Middle frontal gyrus (tissue), 1 donor: ENCODE data around the gene AGPAT4.

ENCODE experiments used
- DNase-seq: peaks from one replicate; pipeline ENCODE4 v3.0.0-alpha.2; 2015; ENCODE audit warnings: low spot score; ENCODE audit errors: extremely low spot score

Gene AGPAT4

DNA sequence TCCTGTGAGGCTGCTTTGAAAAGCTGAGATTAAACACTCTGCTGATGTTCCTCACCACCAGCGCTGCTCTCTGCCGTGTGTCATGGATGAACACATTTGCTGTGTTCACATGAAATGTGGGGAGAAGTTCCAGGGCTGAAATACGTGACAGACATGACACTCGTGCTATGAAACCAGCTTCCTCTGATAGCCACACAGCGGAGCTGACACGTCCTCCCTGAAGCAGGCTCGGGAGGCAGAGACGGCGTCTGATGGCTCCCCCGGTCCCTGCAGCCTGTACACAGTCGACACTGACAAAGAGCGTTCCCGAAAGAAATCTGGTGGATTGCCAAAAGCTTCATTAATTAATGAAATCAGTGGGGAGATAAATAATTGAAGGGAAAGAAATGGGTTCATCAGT is 17.5 kb downstream of the AGPAT4 start:
- DNase-seq = no peak

DNA sequence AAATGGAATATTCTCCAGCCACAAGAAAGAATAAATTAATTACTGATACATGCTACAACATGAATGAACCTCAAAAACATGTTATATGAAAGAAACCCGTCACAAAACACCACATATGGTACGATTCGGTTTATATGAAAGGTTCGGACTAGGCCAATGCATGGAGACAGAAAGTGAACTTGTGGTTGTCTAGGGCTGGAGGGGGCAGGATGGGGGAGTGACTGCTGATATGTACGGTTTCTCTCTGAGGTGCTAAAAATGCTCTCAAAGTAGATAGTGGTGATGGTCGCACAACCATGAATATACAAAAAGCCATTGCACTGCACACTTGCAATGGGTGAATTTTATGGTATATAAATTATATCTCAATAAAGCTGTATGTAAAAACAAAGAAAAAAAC is 18.3 kb downstream of the AGPAT4 start:
- DNase-seq = no peak

DNA sequence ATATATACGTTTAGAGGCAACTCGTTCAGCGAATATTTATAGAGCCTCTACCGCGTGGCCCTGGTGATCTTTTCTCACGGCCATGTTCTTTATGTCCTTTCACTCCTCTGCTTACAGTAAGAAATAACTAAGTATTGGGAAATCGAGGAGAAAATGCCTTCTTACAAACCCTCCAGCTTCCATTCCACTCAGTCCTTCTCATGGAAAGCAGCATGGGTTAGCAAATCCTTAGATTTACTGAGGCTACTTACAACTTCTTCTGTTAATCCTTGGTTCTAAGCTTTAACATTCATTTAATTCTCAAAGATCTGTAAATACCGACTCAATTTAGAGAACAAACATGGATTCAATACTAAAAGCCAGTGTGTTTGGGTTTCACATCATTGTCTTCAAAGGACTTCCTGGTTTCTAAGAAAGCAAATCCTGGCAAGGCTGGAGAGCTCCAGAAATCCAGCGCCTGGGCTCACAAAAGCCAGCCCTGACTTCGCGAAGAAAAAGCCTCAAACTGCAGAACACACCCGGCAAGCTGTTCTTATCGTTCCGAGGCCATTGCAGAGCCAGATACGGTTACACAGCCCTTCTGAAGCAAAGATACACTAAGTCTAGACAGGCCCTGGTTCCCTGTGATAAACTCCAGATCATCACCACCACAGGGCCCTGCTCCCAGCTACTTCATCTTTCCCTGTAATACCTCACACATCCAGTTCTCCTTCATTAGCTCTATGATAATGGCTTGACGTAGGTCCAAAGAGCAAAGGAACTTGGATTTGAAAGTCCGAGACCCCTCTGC is 19.2 kb downstream of the AGPAT4 start:
- DNase-seq = no peak

DNA sequence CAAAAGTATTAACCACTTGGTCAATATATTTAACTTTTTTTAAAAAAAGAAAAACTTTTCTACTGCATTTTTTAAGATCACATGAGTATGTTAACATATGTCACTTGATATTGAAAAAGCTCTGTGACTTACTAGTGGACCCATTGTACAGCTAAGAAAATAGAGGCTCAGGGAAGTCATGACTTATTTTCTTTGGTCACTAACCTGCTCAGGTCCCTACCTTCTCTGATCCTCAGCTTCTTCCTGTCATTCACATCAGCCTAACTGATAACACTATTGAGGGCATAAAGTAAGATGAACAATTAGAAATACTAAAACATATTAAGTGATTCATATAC is 19.8 kb downstream of the AGPAT4 start:
- no peak for DNase-seq

DNA sequence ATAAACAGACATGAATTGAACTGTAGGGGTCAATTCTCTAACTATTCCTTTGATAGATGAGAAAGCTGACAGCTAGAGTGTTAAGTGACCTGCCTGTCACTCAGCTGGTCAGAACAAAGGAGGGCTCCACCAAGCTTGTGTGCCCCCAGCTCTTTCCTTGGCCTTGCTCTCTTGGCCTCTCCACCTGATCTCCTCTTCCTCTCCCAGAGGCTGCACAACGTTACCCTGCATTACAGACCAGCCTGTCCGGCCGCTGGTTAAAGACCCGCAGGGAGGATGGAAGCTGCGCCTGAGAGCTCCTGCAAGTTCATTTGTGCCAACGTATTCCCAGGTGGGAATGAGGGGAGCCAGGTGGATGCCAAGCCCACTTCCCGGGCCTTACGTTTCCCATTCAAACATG is 22.5 kb downstream of the AGPAT4 start:
- DNase-seq = no peak

DNA sequence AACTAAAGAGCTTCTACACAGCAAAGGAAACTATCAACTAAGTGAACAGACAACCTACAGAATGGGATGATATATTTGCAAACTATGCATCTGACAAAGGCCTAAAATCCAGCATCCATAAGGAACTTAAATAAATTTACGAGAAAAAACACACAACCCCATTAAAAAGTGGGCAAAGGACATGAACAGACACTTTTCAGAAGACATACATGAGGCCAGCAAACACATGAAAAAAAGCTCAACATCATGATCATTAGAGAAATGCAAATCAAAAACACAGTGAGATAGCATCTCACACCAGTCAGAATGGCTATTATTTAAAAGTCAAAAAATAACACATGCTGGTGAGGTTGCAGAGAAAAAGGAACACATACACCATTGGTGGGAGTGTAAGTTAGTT is 24.5 kb downstream of the AGPAT4 start:
- no peak for DNase-seq

DNA sequence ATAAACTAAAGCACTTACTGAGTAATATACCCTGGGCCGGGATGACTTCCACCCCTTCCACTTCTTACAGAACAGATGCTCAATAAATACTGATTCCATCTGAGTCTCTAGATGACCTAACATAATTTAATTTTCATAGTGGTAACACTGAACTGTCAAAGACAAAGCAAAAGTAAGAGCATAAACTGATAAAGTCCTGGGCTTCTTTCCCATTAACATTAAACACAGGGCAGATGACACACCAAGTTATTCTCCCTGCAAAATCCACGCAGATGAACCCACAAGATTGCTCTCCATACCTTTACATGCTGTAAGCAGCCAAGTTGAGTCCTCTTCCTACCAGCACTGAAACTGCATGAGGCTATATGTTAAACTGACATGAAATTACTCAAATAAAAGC is 27.1 kb downstream of the AGPAT4 start:
- no peak for DNase-seq

DNA sequence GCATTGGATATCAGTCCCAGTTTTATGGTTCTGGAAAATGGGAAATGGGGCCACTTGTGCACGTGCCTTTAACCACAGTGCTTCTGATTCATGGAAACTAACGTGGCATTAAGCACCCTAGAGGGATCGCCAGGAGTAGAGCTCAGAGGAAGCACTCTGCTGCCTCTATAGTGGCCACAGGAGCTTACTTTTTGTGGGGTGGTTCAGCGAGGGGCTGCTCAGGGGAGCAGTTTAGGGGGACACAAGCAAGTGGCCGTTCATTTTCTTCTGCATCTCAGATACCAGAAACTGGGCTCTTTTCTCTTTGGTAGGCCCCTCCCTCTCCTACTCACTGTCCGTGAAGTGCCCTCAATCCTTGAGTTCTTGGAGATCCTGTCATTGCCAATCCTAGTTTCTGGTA is 28.5 kb downstream of the AGPAT4 start:
- DNase-seq = no peak

DNA sequence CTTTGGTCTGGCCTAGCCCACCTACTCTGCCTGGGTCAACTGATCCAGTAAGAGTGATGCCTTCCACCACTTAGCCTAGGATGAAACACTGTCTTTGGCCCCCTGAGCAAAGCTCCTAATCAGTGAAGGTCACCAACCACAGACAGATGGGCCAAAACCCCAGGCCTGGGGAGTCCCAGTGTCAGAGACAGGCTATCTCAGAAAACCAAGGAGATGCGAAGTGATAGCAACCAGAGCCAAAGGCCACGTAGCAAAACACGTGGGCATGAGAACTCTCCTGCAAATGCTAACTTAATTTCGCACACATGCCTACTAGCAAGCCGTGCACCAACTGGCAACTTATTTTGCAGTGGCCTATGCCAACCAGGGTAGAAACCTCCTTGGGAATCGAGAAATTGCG is 29.1 kb downstream of the AGPAT4 start:
- DNase-seq = no peak

DNA sequence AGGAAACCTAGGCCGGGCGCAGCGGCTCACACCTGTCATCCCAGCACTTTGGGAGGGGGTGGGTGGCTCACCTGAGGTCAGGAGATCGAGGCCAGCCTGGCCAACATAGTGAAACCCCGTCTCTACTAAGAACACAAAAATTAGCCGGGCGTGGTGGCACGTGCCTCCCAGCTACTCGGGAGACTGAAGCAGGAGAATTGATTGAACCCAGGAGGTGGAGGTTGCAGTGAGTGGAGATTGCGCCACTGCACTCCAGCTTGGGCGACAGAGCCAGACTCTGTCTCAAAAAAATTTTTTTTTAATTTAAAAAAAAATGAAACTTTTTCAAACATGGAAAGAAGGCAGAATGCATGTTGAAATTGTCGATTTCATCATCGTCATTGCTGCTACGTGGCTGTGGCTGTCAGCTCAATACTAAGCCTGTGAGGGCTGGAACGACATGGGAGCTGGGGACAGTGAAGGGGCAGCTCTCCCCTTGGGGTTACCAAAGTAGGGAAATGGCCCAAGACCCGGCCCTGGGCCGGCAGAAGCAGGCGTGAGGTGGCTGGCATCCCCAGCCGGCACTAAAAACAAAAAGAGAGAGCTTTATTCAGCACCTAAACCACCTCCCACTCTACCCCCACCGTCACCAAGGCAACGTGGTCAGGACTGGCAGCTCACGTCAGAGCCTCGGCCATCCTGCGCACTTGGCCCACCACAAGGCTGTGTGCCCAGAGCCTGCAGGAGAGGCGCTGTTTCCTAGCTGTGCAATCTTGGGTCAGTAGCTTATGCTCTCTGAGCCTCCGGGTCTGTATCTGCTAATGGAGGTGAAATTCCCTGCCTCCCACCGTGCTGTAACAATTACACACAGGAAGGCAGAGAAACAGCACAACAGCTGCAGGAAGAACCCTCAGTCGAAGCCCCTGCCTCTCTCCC is 30.8 kb downstream of the AGPAT4 start:
- peak; percentile 59 for DNase-seq

DNA sequence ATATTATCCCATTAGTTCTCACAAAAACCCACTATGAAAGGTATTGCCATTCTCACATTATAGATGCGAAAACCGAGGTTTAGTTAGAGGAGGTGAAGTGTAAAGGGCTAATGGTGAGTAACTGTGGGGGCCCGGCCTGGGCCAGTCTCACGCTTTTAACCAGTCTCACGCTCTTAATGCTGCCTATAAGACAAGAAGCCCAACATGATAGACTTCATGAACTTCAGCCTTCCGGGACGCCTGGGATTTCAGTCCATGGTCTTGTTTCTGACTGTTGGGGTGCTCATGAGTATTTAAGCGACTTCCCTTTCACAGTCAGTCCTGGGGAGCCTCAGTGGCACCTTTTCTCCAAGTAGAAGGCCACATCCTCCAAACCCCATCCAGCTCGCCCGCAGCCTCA is 31.7 kb downstream of the AGPAT4 start:
- DNase-seq = no peak

DNA sequence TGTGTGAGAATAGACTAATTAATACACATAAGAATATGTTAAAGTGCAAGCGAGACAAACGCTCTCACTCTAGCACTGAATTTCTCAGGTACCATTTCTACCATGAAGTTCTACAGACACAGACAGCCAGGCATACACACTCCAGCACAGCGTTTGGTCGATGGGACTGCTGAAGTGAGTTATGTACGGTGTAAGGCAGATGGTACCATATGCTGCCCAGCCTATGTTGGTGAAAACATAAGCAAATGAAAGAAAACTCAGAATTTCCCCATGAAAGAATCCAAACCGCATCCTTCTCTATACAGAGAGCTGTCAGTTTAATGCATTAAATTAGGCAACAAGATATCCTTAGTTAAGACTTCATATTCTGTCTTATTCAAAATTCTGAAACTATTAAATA is 34.9 kb downstream of the AGPAT4 start:
- DNase-seq = no peak

DNA sequence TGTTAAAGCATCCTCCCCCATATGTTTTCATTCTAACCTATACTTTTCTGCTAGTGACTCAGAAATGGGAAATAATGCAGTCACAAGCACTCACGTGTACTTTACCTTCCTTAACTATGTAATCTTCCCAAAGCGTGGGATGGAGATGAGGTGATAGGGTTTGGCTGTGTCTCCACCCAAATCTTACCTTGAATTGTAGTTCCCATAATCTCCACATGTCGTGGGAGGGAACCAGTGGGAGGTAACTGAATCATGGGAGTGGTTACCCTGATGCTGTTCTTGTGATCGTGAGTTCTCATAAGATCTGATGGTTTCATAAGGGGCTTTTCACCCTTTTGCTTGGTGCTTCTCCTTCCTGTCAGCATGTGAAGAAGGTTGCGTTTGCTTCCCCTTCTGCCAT is 35.4 kb downstream of the AGPAT4 start:
- DNase-seq = no peak

DNA sequence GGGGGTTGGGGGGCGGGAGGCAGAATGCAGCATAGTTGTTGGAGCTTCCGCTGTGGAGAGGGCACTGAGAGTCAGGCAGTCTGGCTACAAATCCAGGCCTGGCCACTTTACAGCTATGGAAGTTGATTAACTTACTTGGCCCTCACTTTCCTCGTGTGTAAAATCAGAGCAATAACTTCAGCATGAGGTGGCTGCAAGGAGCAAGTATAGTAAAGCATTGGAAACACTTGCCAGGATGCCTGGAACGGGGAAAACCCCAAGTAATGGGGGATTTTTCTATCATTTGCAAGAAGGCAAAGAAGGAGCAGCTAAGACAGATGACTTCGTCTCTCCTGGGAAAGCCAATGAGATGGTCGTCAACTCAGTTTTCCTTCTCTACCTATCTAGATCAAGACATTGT is 35.8 kb downstream of the AGPAT4 start:
- DNase-seq = no peak

DNA sequence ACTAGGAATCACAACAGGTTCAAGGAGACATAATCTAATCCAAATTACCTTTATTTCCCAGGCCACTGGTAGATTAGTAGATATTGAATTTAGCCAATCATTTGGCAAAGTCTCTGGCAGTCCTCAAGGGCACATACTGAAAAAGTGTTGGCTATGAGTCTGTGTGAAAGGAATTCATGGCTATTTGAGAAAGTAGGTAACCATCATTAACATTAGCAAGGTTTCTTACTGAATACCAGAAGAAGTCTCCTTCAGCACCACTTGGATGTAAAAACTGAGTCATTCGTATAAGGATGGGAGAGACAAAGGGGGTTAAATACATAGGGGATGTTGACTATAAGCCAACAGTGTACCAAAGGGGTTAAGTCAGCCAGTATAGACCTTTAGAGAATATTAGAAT is 36.7 kb downstream of the AGPAT4 start:
- DNase-seq = no peak

DNA sequence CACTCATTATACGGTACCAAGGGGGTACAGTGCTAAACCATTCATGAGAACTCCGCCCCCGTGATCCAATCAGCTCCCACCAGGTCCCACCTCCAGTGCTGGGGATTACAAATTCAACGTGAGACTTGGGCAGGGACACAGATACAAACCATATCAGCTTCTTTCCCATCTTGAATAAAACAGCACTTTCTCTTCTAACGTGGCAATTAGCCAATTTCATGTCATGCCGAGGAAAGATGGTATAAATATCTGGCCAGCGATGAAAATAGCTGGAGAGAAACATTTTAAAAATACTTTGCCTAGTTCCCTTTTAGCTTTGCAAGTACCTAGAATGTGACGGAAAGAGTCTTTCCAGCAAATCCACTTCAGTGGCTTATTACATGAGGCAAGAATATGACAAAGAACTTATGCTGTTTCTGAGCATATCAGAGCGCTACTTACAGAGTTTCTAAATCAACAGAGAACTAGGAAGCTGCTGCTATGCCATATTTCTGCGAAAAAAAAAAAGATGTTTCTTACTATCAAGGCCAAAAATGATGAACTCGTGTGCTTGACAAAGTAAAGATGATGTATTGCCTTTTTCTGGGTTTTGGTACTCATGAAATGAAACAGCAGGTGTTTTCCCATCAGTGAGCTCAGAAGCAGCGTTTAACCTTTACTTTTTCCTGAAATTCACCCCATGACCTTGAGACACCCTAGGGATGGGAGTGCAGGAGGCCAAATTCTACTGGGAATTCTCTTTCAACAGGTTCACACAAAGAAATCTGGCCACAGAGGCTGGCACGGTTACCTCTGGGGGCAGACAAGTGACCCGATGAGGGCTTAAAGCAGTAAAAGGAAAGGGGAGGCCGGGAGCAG is 37.9 kb downstream of the AGPAT4 start:
- no peak for DNase-seq

DNA sequence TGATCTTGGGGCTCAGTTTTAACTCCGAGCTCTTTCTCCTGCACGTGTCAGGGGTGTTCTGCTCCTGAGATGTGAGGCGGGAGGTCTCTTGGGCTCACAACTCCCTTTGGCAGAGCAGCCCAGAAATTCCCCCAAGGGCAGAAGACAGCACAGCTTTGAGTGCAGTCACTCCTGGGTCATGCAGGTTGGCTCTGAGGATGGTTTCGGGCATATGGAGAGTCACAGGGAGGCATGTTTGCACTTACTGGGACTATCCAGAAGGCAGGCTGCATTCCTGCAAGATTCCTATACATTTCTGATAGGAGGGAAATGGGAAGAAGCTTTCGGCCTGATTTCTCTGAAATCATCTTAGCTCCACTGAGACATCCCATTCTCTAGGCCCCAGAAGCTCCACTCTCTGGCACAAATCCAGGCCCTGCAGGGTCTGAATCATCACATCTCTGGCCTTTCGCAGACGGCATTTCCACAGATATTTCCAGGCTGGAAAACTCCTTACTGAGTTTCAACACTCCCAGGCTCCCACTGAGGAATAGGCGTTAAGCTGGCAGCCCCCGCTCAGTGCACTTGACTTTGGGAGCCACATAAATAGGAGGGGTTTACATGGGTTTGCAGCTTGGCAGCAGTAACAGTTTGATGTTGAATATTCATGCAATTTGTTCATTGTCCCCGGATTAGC is 39.7 kb downstream of the AGPAT4 start:
- peak; percentile 57 for DNase-seq

DNA sequence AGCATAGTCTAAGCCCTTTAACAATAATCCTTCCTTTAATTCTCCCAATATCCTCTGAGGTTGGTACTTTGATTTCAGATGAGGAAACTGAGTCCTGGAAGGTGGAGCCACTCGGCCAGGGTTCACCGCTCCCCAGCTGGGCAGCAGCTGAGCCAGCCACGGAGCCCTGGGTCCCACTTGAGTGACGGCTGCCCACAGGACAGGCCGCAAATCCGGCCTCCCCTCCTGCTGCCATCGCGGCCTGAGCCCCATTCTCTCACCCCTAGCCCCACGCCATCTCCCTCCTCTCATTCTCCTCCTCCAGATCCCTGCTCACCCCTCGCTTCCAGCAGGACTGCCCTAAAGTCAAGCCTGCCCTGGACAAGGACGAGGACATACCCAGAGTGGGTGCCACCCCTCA is 41.4 kb downstream of the AGPAT4 start:
- DNase-seq = no peak

DNA sequence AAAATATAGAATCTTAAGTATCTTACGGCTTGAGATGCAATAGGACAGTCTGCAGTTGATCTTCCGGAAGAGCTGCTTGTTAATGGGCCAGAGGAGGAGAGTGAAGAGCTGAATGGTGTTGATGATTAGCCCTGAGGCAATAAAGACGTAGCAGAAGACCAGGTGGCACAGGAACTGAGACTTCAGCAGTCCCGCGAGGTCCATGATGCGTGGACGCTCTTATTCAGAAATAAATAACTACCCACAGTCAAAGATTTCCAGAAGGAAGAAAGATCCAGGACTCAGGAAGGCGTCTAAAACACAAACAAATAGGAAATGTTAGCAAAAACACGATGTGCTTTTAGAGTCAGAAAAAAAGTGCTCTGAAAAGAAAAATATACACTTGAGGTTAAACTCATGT is 41.9 kb downstream of the AGPAT4 start:
- no peak for DNase-seq

DNA sequence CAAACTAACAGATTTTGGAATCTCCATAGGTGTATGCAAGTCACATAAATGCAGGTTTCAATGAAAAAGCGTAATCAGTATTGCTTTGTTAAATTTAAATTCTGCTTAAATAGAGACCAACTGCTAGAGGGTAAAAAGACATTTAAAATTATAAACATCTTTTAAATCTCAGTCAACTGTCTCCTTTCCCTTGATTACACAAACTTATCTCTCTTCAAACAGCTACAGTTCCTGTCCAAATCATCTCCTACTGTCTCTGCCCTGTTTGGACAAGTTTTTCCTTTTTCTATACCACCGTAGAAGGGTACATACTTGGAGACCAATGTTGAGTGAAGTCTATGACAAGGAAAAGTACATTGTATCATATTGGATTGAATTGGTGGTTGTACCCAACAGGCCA is 43.5 kb downstream of the AGPAT4 start:
- DNase-seq = no peak

DNA sequence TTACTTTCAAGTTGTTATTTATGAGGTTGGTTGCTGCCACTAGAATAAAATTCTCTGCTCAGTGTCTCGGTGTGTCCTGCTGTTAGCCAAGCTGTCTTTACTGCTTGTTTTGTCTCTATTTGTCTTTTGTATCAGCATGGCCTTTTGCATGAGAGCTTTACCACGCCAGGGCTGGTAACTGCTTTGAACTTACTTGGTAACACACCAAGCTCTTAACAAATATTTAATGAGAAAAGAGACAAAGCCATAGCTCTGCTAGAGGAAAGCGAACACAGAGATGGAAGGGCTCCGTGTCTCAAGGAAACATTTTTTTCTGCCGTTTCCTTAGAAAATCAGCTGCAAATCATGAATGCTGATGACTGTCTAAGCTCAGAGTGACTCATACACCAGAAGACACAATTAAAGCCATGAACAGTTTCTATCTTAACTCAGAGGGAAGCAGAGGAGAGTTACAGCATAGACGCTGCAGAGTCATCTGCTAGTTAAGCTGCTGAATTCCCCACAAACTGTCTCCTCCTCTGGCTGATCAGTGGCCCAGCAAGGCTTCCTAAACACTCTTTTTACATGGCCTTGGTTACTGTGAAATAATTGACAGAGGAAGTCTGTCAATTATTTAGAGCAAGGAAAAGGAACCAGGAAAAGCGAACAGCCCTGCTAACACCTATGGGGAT is 44.8 kb downstream of the AGPAT4 start:
- peak; percentile 45 for DNase-seq
